GM06990 (cell line): ENCODE measurements around the gene BEST4.
A peak's percentile ranks its signal among the peaks of the same experiment; 100 is the strongest.

Experiments
- DNase-seq: peaks from one replicate; pipeline ENCODE4 v3.0.0-alpha.2; 2011; ENCODE audit not compliant: insufficient read length; ENCODE audit errors: extremely low read depth
- H3K27me3 ChIP-seq: replicated peaks from 2 replicates; pipeline ENCODE4 v1.6.0; 2011; ENCODE audit warnings: low read length; ENCODE audit not compliant: control insufficient read depth, insufficient read depth
- H3K36me3 ChIP-seq: 2 replicates; pipeline ENCODE4 v1.5.1; 2011; ENCODE audit warnings: low read length; ENCODE audit not compliant: control insufficient read depth, insufficient read depth
- H3K4me3 ChIP-seq: replicated peaks from 2 replicates; pipeline ENCODE4 v1.5.1; 2011; ENCODE audit warnings: low read depth, mild to moderate bottlenecking, control low read depth, low read length
- CTCF ChIP-seq: IDR thresholded peaks from 2 replicates; pipeline ENCODE4 v1.5.1; 2011; ENCODE audit warnings: low read length, control low read depth, mild to moderate bottlenecking, inconsistent platforms; ENCODE audit not compliant: insufficient read depth, poor library complexity, severe bottlenecking

Gene BEST4

GRCh38 chr1:44759077-44759476 lies 28.9 kb downstream of the BEST4 start:
- Histone ChIP-seq H3K36me3 (peaks cover 52% of the 10 kb centered on the region), H3K27me3 (no peaks in the 10 kb centered on the region), H3K4me3 (no peak overlapping the region)
- DNase-seq: no peak
- TF ChIP-seq CTCF: no peak

DNA sequence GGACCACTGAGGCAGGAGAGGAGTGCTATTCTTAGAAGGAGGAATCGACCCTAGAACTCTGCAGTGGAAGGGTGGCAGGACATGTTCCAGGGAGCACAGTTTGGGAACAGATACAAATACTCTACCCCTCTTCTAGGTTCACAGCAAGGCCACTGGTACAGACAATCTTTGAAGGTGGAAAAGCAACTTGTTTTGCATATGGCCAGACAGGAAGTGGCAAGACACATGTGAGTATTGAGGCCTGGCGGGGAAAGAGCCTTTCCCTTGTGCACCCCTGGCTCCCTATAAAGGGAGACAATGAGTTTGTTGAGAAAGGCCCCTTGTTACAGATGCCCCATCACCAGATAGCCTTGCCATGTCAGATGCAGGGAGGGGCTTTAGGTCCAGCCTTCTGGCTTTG lies 30.6 kb downstream of the BEST4 start:
- no peak overlapping the region for H3K4me3 ChIP-seq
- no peak for DNase-seq
- H3K27me3 ChIP-seq: no peaks in the 10 kb centered on the region
- peaks cover 51% of the 10 kb centered on the region for H3K36me3 ChIP-seq
- no peak for TF ChIP-seq CTCF

DNA sequence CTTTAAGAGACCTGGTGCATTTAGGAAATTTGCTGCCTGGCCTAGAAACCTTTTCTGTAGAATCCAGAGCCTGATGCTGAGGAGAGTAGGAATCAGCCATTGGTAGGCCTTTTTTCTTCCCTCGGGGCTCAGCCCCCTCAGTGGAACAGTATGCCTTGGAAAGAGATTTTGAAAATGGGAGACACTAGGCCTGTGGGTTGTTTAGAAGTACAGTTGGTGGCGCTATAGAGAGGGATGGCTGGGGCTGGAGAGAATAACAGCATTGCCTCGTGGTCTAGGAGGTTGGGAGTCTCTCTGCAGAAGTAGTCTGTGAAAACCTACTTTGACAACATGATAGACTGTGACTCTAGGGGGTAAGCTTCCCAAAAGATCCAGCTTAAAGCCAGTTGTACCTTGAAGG lies 40.1 kb downstream of the BEST4 start:
- Histone ChIP-seq H3K36me3 (peaks cover 20% of the 10 kb centered on the region), H3K27me3 (no peaks in the 10 kb centered on the region), H3K4me3 (no peak overlapping the region)
- no peak for DNase-seq
- no peak for TF ChIP-seq CTCF

DNA sequence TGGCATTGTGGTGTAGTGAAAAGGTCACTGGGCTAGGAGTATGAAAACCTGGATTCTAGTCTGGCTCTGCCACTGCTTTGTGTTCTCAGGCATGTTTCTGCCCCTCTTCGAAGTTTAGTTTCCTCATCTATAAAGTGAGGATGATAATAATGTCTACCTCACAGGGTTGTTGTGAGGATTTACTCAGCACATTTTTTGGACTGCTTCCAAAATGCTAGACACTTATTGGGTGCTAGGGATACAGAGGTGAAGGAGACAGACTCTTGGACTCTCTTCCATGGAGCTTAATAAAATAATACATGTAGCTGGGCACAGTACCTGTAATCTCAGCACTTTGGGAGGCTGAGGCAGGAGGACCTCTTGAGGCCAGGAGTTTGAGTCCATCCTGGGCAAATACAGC lies 44.8 kb downstream of the BEST4 start:
- Histone ChIP-seq H3K4me3 (no peak overlapping the region), H3K36me3 (peaks cover 10% of the 10 kb centered on the region), H3K27me3 (no peaks in the 10 kb centered on the region)
- no peak for TF ChIP-seq CTCF
- no peak for DNase-seq

DNA sequence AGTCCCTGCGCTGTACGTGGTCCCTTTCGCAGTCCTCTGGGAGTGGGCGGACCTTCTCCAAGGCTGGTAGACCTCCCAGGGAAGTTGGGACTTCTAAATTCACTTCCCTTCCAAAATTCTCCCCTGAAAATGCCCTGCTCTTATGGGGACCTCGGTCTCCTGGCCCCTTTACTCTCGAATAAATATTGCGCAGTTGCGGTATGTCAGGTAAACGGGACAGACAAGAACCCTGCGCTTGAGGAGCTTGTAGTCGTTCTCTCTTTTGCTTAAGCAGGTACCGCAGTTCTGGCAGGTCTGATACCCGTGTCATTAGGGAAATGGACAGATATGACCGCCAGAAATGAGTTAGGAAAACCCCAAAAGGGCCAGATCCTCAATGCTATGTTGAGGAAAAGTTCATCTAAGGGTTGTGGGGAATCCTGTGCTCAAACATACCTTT lies 47.8 kb downstream of the BEST4 start:
- Histone ChIP-seq H3K4me3 (peak overlapping the region; percentile 72), H3K36me3 (peaks cover 6% of the 10 kb centered on the region; the same call in 1 of the 2 replicates), H3K27me3 (no peaks in the 10 kb centered on the region)
- DNase-seq: no peak
- TF ChIP-seq CTCF: no peak
